Kidney glomerular epithelial cell (primary cell): ENCODE measurements around the gene KASH5.
A peak's percentile ranks its signal among the peaks of the same experiment; 100 is the strongest.

Source experiments
- DNase-seq: peaks from one replicate; lab custom pipeline; 2025; lab: John Stamatoyannopoulos, UW

Gene KASH5

GRCh38 chr19:49421039-49421877 lies 33.2 kb downstream of the KASH5 start:
- DNase-seq: no peak

GRCh38 chr19:49421878-49422202 lies 33.8 kb downstream of the KASH5 start:
- DNase-seq: no peak

- no peak for DNase-seq
Measured at GRCh38 chr19:49422407-49423070, 34.5 kb downstream of the KASH5 start.

- DNase-seq: no peak
Measured at GRCh38 chr19:49423071-49423984, 35.3 kb downstream of the KASH5 start, which contains the start of gene PTH2. Gene PTH2, minus strand, starts transcription at chr19:49423441. Its CDS starts 102 bp downstream, at chr19:49423339.

GRCh38 chr19:49423985-49424303 lies 35.9 kb downstream of the KASH5 start:
- no peak for DNase-seq

- no peak for DNase-seq
Measured at GRCh38 chr19:49425178-49425577, 37.1 kb downstream of the KASH5 start, which contains the start of gene GFY. Gene GFY, plus strand, starts transcription at chr19:49425388. Its CDS starts 1,043 bp downstream, at chr19:49426431.

- DNase-seq: no peak
Measured at GRCh38 chr19:49425922-49426592, 38.0 kb downstream of the KASH5 start.

- no peak for DNase-seq
Measured at GRCh38 chr19:49427339-49427738, 39.3 kb downstream of the KASH5 start.

- no peak for DNase-seq
Measured at GRCh38 chr19:49427855-49428546, 40.0 kb downstream of the KASH5 start.

- DNase-seq: no peak
Measured at GRCh38 chr19:49428547-49429451, 40.8 kb downstream of the KASH5 start.

- DNase-seq: no peak
Measured at GRCh38 chr19:49430172-49430677, 42.2 kb downstream of the KASH5 start.

GRCh38 chr19:49430678-49431329 lies 42.8 kb downstream of the KASH5 start:
- peak; percentile 19 for DNase-seq

GRCh38 chr19:49431330-49431749 lies 43.3 kb downstream of the KASH5 start:
- no peak for DNase-seq

GRCh38 chr19:49432141-49433073 lies 44.4 kb downstream of the KASH5 start:
- DNase-seq: no peak

GRCh38 chr19:49433240-49433901 lies 45.3 kb downstream of the KASH5 start:
- no peak for DNase-seq

GRCh38 chr19:49434907-49435583 lies 47.0 kb downstream of the KASH5 start:
- DNase-seq: no peak

GRCh38 chr19:49435670-49436069 lies 47.6 kb downstream of the KASH5 start:
- DNase-seq: no peak
